Measurements from ENCODE around the gene OTOP2. TPM values are rescaled to one million over a fixed set of nuclear protein-coding genes. Genes with fewer than 3 reads are reported as not detected.
A peak's percentile ranks its signal among the peaks of the same experiment; 100 is the strongest.
"Not testable (repeated sequence)": the region's sequence is repeated elsewhere in the genome, so short reads cannot be mapped to it uniquely, and the experiment has no call there.

OTOP2 gene
- total RNA-seq, 4 donors from 2014 or later: 0.38 to 1.4 (median 0.41) TPM; not detected in 1

DNA sequence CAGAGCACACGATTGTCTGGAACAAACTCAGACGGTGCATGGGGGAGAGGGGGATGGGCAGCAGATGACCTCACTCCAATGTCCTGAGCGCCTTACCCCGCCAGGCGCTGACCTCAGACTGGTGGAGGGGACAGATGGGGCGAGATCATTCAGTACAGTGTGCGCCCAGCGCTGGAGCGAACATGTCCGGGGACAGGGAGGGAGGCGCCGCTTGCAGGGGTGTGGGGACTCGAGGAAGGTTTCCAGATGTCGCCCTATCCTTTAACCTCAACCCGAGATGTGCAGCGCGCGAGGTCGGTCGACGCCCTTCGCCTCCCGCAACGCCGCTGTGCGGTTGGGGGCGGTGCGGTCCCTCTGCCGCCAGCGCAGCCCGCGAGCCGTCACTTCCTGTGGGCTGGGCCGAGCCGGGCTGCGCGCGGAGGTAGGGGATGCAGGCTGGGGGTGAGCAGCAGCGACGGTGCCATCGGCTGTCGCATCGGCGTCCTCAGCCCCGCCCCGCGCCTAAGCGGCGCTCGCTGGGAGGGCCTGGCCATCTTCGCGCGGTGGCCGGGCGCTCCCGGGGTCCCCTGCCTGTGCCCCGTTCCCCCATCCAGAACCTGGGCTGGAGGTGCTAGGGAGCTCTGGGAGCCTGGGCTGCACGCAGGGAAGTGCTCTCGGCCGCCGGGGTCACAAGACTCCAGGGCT lies 58.0 kb downstream of the OTOP2 start:
- Histone ChIP-seq H3K27ac (peak overlapping the region; percentile 71 to 94 (median 86)), H3K36me3 (no peaks in the 10 kb centered on the region), H3K4me3 (peak overlapping the region; percentile 51 to 82 (median 56)), H3K27me3 (no peaks in the 10 kb centered on the region), H3K9me3 (no peaks in the 10 kb centered on the region), H3K4me1 (peaks cover 8 to 24% (median 14%) of the 10 kb centered on the region in 3 donors)
- no peak for DNase-seq
- peak in 2 of 4 donors; percentile 35 to 74 for TF ChIP-seq POLR2A (IDR thresholded peaks at IDR 0.05)
- TF ChIP-seq, protein P1, sequence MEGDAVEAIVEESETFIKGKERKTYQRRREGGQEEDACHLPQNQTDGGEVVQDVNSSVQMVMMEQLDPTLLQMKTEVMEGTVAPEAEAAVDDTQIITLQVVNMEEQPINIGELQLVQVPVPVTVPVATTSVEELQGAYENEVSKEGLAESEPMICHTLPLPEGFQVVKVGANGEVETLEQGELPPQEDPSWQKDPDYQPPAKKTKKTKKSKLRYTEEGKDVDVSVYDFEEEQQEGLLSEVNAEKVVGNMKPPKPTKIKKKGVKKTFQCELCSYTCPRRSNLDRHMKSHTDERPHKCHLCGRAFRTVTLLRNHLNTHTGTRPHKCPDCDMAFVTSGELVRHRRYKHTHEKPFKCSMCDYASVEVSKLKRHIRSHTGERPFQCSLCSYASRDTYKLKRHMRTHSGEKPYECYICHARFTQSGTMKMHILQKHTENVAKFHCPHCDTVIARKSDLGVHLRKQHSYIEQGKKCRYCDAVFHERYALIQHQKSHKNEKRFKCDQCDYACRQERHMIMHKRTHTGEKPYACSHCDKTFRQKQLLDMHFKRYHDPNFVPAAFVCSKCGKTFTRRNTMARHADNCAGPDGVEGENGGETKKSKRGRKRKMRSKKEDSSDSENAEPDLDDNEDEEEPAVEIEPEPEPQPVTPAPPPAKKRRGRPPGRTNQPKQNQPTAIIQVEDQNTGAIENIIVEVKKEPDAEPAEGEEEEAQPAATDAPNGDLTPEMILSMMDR (IDR thresholded peaks at IDR 0.05): peak in 3 of 6 experiments; percentile 4 to 26 (median 6)
- intact Hi-C loops (cut with DNase I): no loop called here
- 0 to 5% methylated on average over 9 to 25 of the region's 61 CpGs for WGBS, 2 donors

DNA sequence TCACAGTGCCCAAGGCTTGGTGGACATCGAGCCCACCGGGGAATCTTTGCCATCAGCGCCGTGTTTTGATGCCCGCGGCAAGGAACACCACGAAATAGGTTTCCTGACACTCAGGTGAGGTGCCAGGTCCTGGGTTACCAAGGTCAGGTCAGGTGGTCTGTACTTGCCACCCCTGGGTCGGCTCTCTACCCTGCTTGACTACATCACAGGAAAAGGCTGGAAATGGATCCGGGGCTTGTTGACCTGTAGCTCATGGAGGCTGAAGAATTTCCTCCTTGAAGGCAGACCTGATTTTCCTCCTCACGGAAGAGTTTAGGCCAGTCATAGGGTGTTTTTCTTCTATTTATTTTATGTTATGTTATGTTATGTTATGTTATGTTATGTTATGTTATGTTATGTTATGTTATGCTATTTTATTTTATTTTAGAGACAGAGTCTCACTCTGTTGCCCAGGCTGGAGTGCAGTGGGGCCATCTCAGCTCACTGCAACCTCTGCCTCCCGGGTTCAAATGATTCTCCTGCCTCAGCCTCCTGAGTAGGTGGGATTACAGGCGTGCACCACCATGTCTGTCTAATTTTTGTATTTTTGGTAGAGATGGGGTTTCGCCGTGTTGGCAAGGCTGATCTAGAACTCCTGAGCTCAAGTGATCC lies 58.7 kb downstream of the OTOP2 start:
- H3K9me3 ChIP-seq; H3K27me3 ChIP-seq; H3K36me3 ChIP-seq; intact Hi-C loops (cut with DNase I); DNase-seq: not testable (repeated sequence)
- peak overlapping the region; percentile 51 to 82 (median 56) for H3K4me3 ChIP-seq
- H3K27ac ChIP-seq: peak overlapping the region; percentile 71 to 94 (median 86)
- H3K4me1 ChIP-seq: peaks cover 8 to 30% (median 14%) of the 10 kb centered on the region in 3 donors
- 42 to 55% methylated on average over 7 to 10 of the region's 14 CpGs for WGBS, 2 donors

Other genes with a start within 250 kb of the OTOP2 start
- gene CD300LF, start 211.3 kb upstream of the OTOP2 start, total RNA-seq: 1 to 10 TPM in 2 of 4 donors, under 1 TPM in 2; 0.48 to 1.3 (median 0.89) TPM
- gene RAB37, start 187.0 kb upstream of the OTOP2 start, total RNA-seq: 1 to 10 TPM in 2 of 4 donors, under 1 TPM in 1, not detected in 1; 0.44 to 3.2 (median 1.6) TPM
- gene NHERF1, start 175.6 kb upstream of the OTOP2 start, total RNA-seq: 100 to 1,000 TPM; 214 to 483 (median 313) TPM
- 10 to 100 TPM; 17.3 to 29.8 (median 24.5) TPM for gene NAT9, start 147.9 kb upstream of the OTOP2 start, total RNA-seq
- gene GRIN2C, start 64.4 kb upstream of the OTOP2 start, total RNA-seq: 1 to 10 TPM in 1 of 4 donors, under 1 TPM in 2, not detected in 1; 0.13 to 4.6 (median 0.19) TPM
- gene FDXR, start 51.3 kb upstream of the OTOP2 start, total RNA-seq: 10 to 100 TPM; 24.4 to 46.4 (median 32.4) TPM
- 1 to 10 TPM in 2 of 4 donors, under 1 TPM in 2; 0.19 to 6.0 (median 1.9) TPM for gene FADS6, start 30.6 kb upstream of the OTOP2 start, total RNA-seq
- 10 to 100 TPM in 1 of 4 donors, 1 to 10 TPM in 3; 2.9 to 12.1 (median 6.7) TPM for gene USH1G, start 1.0 kb upstream of the OTOP2 start, total RNA-seq
- 10 to 100 TPM in 3 of 4 donors, 1 to 10 TPM in 1; 7.1 to 33.9 (median 24.0) TPM for gene OTOP3, start 11.6 kb downstream of the OTOP2 start, total RNA-seq
- gene HID1, start 48.5 kb downstream of the OTOP2 start, total RNA-seq: 1 to 10 TPM; 1.7 to 6.3 (median 2.6) TPM
- 1 to 10 TPM; 5.3 to 7.9 (median 6.7) TPM for gene CDR2L, start 63.4 kb downstream of the OTOP2 start, total RNA-seq
- gene MRPL58, start 88.4 kb downstream of the OTOP2 start, total RNA-seq: 100 to 1,000 TPM in 1 of 4 donors, 10 to 100 TPM in 3; 44.4 to 110 (median 61.6) TPM
- gene ATP5PD, start 122.7 kb downstream of the OTOP2 start, total RNA-seq: 100 to 1,000 TPM; 252 to 300 (median 277) TPM
- gene KCTD2, start 123.0 kb downstream of the OTOP2 start, total RNA-seq: 10 to 100 TPM; 11.5 to 17.6 (median 14.2) TPM
- gene SLC16A5, start 163.7 kb downstream of the OTOP2 start, total RNA-seq: 10 to 100 TPM; 13.4 to 22.9 (median 17.4) TPM
- gene ARMC7, start 185.7 kb downstream of the OTOP2 start, total RNA-seq: 1 to 10 TPM; 4.0 to 9.1 (median 5.3) TPM
- gene NT5C, start 207.5 kb downstream of the OTOP2 start, total RNA-seq: 10 to 100 TPM; 81.7 to 97.5 (median 88.4) TPM
- gene JPT1, start 230.2 kb downstream of the OTOP2 start, total RNA-seq: 100 to 1,000 TPM in 3 of 4 donors, 10 to 100 TPM in 1; 82.2 to 249 (median 196) TPM